Liver (tissue), 10 donors: Measurements from ENCODE around the gene XKR7. TPM values are rescaled to one million over a fixed set of nuclear protein-coding genes. Genes with fewer than 3 reads are reported as not detected.

Source experiments
- DNase-seq: peaks from one replicate; pipeline ENCODE4 v3.0.0-alpha.2; 2017; ENCODE audit warnings: low spot score
- H3K27ac ChIP-seq, 2 donors: one replicate each; pipeline ENCODE4 v1.7.0; 2013; ENCODE audit warnings: inconsistent platforms in 2 of 2, low read length in 2 of 2, control low read depth in 1 of 2, low read depth in 1 of 2, mild to moderate bottlenecking in 1 of 2
- H3K27me3 ChIP-seq, 4 donors: one replicate each; pipeline versions ENCODE4 v1.6.1 to v1.7.0; 2013; ENCODE audit warnings: low read length in 3 of 4, inconsistent platforms in 1 of 4, mild to moderate bottlenecking in 1 of 4, moderate library complexity in 1 of 4; ENCODE audit not compliant: control insufficient read depth in 4 of 4, insufficient read depth in 4 of 4
- H3K36me3 ChIP-seq, 4 donors: one replicate each; pipeline versions ENCODE4 v1.6.1 to v1.7.0; 2013; ENCODE audit warnings: low read length in 3 of 4, mild to moderate bottlenecking in 3 of 4, low read depth in 1 of 4, moderate library complexity in 1 of 4; ENCODE audit not compliant: control insufficient read depth in 4 of 4, insufficient read depth in 3 of 4
- H3K4me1 ChIP-seq, 4 donors: one replicate each; pipeline versions ENCODE4 v1.6.1 to v1.7.0; 2013; ENCODE audit warnings: low read length in 3 of 4, mild to moderate bottlenecking in 3 of 4, moderate library complexity in 1 of 4; ENCODE audit not compliant: control insufficient read depth in 4 of 4, insufficient read depth in 4 of 4
- H3K4me3 ChIP-seq, 3 donors: one replicate each; pipeline versions ENCODE4 v1.6.1 to v1.7.0; 2013; ENCODE audit warnings: low read length in 3 of 3, control low read depth in 1 of 3, low read depth in 1 of 3, mild to moderate bottlenecking in 1 of 3
- H3K9ac ChIP-seq, 2 donors: one replicate each; pipeline ENCODE4 v1.7.0; 2013; ENCODE audit warnings: low read length in 2 of 2, mild to moderate bottlenecking in 2 of 2, moderate library complexity in 2 of 2, control low read depth in 1 of 2, low read depth in 1 of 2
- H3K9me3 ChIP-seq, 4 donors: one replicate each; pipeline versions ENCODE4 v1.6.1 to v1.7.0; 2013; ENCODE audit warnings: low read length in 3 of 4; ENCODE audit not compliant: control insufficient read depth in 4 of 4
- EGR1 ChIP-seq, 2 donors: IDR thresholded peaks; 2 replicates each; pipeline ENCODE4 v1.6.1; 2016 to 2018; ENCODE audit warnings: antibody characterized with exemption in 2 of 2, low read depth in 2 of 2
- FOXA1 ChIP-seq: IDR thresholded peaks from 2 replicates; pipeline ENCODE4 v1.6.1; 2016; ENCODE audit warnings: antibody characterized with exemption
- FOXA2 ChIP-seq: IDR thresholded peaks from 2 replicates; pipeline ENCODE4 v1.6.1; 2016; ENCODE audit warnings: antibody characterized with exemption
- GABPA ChIP-seq, 2 donors: IDR thresholded peaks in 1 of 2; conservative IDR thresholded peaks in 1 of 2; 2 replicates each; pipeline ENCODE4 v1.6.1; 2016; ENCODE audit warnings: antibody characterized with exemption in 2 of 2, mild to moderate bottlenecking in 1 of 2, moderate library complexity in 1 of 2
- HNF4G ChIP-seq: IDR thresholded peaks from 2 replicates; pipeline ENCODE4 v1.6.1; 2016; ENCODE audit warnings: antibody characterized with exemption
- RAD21 ChIP-seq, 2 donors: IDR thresholded peaks; 2 replicates each; pipeline ENCODE4 v1.6.1; 2016; ENCODE audit warnings: antibody characterized with exemption in 2 of 2, mild to moderate bottlenecking in 2 of 2
- SP1 ChIP-seq: IDR thresholded peaks from 2 replicates; pipeline ENCODE4 v1.6.1; 2018; ENCODE audit warnings: antibody characterized with exemption, mild to moderate bottlenecking
- YY1 ChIP-seq: IDR thresholded peaks from 2 replicates; pipeline ENCODE4 v1.6.1; 2016; ENCODE audit warnings: antibody characterized with exemption, mild to moderate bottlenecking
- WGBS: extraction: QIAGEN DNeasy Blood & Tissue Kit; methylation state at CpG from one replicate; pipeline ENCODE4 v1.1.7; 2013; 5-methylcytosine and 5-hydroxymethylcytosine counted together
- polyA plus RNA-seq, 2 donors: library from polyadenylated mRNA; stranded (reverse) in 1 of 2; unstranded in 1 of 2; fragments of 200-250 nt in 1 of 2; fragments of >200 nt in 1 of 2; fragmentation: Nextera tagmentation in 1 of 2; extraction: Ambion mirVana in 1 of 2; gene quantifications; one replicate each; pipeline versions ENCODE4 v1.2.1 to v1.2.3, GENCODE V29; 2013 to 2015
- small RNA-seq: library from RNA; depleted of rRNA; stranded (forward); fragments of <200 nt; gene quantifications from one replicate; pipeline ENCODE3, GENCODE V24; 2014
- total RNA-seq, 2 donors: library from RNA; depleted of rRNA; stranded (reverse); fragments of >200 nt; gene quantifications; one replicate each; pipeline ENCODE4 v1.2.3, GENCODE V29; 2014
- TF ChIP-seq, protein P1 (sequence below): IDR thresholded peaks from 2 replicates; pipeline ENCODE4 v1.6.1; 2016; ENCODE audit warnings: antibody characterized with exemption
- TF ChIP-seq, protein P2 (sequence below): IDR thresholded peaks from 2 replicates; pipeline ENCODE4 v1.6.1; 2016; ENCODE audit warnings: antibody characterized with exemption
- donor health status: healthy.
- donor health status: healthy.
- donor health status: healthy.
- donor health status: healthy.
- donor health status: healthy.

XKR7 gene
- total and polyA plus RNA-seq, 4 donors, result under 0.01 to 0.05 TPM; not detected in 2

DNA sequence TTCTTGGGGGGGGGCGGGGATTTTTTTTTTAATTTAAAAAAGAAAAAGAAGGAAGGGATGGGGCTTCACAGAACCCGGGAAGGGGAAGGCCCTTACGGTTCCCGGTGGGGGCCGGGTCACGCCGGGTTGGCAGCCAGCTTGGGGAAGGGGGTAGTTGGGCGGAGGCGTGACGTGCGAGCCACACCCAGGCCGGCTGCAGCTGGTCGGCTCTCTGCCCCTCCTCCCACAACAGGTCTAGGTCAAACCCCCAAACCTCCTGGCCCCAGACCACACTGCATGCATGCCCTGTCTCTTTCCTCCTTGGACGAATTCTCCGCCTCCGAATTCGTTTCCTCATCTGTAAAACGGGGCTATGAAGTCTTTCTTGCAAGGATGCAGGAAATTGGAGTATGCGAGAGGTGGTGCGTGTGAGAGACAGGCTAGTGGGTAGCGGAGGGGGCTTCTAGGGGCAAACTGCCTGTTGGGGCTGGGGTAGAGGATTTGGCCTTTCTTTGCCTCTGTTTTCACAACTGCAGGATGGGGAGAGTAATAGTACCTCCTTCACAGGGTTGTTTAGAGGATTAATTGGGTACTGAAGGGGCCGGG, 84.9 kb downstream of the XKR7 start:
- TF ChIP-seq FOXA1 (no peak), HNF4G (no peak), RAD21 (IDR thresholded peaks at IDR 0.05) (no peak), FOXA2 (no peak), YY1 (no peak), SP1 (no peak), EGR1 (IDR thresholded peaks at IDR 0.05; ENCODE audit: low read depth in 2 of 2) (no peak), GABPA (IDR thresholded peaks at IDR 0.05 in 1 of 2, conservative IDR thresholded peaks at IDR 0.05 in 1 of 2) (no peak)
- TF ChIP-seq, protein P1, sequence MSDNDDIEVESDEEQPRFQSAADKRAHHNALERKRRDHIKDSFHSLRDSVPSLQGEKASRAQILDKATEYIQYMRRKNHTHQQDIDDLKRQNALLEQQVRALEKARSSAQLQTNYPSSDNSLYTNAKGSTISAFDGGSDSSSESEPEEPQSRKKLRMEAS, result no peak
- TF ChIP-seq, protein P2, sequence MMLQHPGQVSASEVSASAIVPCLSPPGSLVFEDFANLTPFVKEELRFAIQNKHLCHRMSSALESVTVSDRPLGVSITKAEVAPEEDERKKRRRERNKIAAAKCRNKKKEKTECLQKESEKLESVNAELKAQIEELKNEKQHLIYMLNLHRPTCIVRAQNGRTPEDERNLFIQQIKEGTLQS, result no peak
- Histone ChIP-seq H3K9ac (no peak overlapping the region), H3K4me1 (peaks cover 0 to 6% (median 2%) of the 10 kb centered on the region in 4 donors), H3K4me3 (peak overlapping the region in 1 of 3 donors; percentile 44), H3K27ac (peak overlapping the region; percentile 6 to 10), H3K9me3 (no peaks in the 10 kb centered on the region), H3K36me3 (no peaks in the 10 kb centered on the region), H3K27me3 (peaks cover 0 to 9% (median 3%) of the 10 kb centered on the region in 4 donors)
- 19% methylated on average over 22 of the region's 22 CpGs for WGBS
- DNase-seq, result no peak

Small RNA genes lying within 50 kb of the gene (small RNA-seq; reads per million reads assigned to genes)
- gene RNA5SP481 (0.07 reads per million), gene RNA5SP482 (not detected)

Other genes with a start within 250 kb of the XKR7 start
- 100 to 1,000 TPM in 1 of 2 donors, 10 to 100 TPM in 1; 48.4 to 124 TPM for gene BCL2L1, start 245.3 kb upstream of the XKR7 start, total RNA-seq
- 10 to 100 TPM; 29.7 to 43.7 TPM for gene BCL2L1, start 245.3 kb upstream of the XKR7 start, polyA plus RNA-seq
- 10 to 100 TPM in 1 of 2 donors, 1 to 10 TPM in 1; 1.3 to 40.8 TPM for gene TPX2, start 228.9 kb upstream of the XKR7 start, total RNA-seq
- gene TPX2, start 228.9 kb upstream of the XKR7 start, polyA plus RNA-seq, result 1 to 10 TPM; 1.1 to 3.6 TPM
- gene MYLK2, start 148.8 kb upstream of the XKR7 start, total RNA-seq, result under 1 TPM in 1 of 2 donors, not detected in 1; 0.19 TPM
- gene MYLK2, start 148.8 kb upstream of the XKR7 start, polyA plus RNA-seq, result under 1 TPM in 1 of 2 donors, not detected in 1; 0.08 TPM
- gene FOXS1, start 122.5 kb upstream of the XKR7 start, total RNA-seq, result under 1 TPM; 0.25 to 0.51 TPM
- gene FOXS1, start 122.5 kb upstream of the XKR7 start, polyA plus RNA-seq, result under 1 TPM; 0.21 to 0.31 TPM
- under 1 TPM; 0.42 to 0.61 TPM for gene DUSP15, start 97.6 kb upstream of the XKR7 start, total RNA-seq
- gene DUSP15, start 97.6 kb upstream of the XKR7 start, polyA plus RNA-seq, result under 1 TPM in 1 of 2 donors, not detected in 1; 0.35 TPM
- under 1 TPM in 1 of 2 donors, not detected in 1; 0.08 TPM for gene TTLL9, start 97.5 kb upstream of the XKR7 start, total RNA-seq
- under 1 TPM in 1 of 2 donors, not detected in 1; 0.06 TPM for gene TTLL9, start 97.5 kb upstream of the XKR7 start, polyA plus RNA-seq
- 1 to 10 TPM; 2.2 to 3.4 TPM for gene PDRG1, start 16.1 kb upstream of the XKR7 start, total RNA-seq
- 1 to 10 TPM; 3.8 to 8.0 TPM for gene PDRG1, start 16.1 kb upstream of the XKR7 start, polyA plus RNA-seq
- 1 to 10 TPM; 1.3 to 2.1 TPM for gene CCM2L, start 42.3 kb downstream of the XKR7 start, total RNA-seq
- 1 to 10 TPM in 1 of 2 donors, under 1 TPM in 1; 0.31 to 1.2 TPM for gene CCM2L, start 42.3 kb downstream of the XKR7 start, polyA plus RNA-seq
- gene HCK, start 84.1 kb downstream of the XKR7 start, total RNA-seq, result 10 to 100 TPM; 12.8 to 20.6 TPM
- 1 to 10 TPM; 1.8 to 7.7 TPM for gene HCK, start 84.1 kb downstream of the XKR7 start, polyA plus RNA-seq
- 10 to 100 TPM; 20.7 to 23.8 TPM for gene TM9SF4, start 141.6 kb downstream of the XKR7 start, total RNA-seq
- gene TM9SF4, start 141.6 kb downstream of the XKR7 start, polyA plus RNA-seq, result 10 to 100 TPM; 15.9 to 26.2 TPM
- 1 to 10 TPM; 1.8 to 7.2 TPM for gene PLAGL2, start 239.6 kb downstream of the XKR7 start, total RNA-seq
- gene PLAGL2, start 239.6 kb downstream of the XKR7 start, polyA plus RNA-seq, result 1 to 10 TPM; 1.3 to 1.5 TPM
- 10 to 100 TPM; 25.7 to 43.3 TPM for gene POFUT1, start 239.7 kb downstream of the XKR7 start, total RNA-seq
- 10 to 100 TPM; 14.6 to 23.8 TPM for gene POFUT1, start 239.7 kb downstream of the XKR7 start, polyA plus RNA-seq